Neural cell (in vitro differentiated cells): ENCODE data around the gene ZNF644. TPM values are rescaled to one million over a fixed set of nuclear protein-coding genes. Genes with fewer than 3 reads are reported as not detected.

Source experiments
- H2AFZ ChIP-seq: fragments of 200-600, 300-800 bp; sonication (generic), shearing (Covaris generic); 2 replicates; pipeline ENCODE4 v1.6.0; 2014; ENCODE audit warnings: low read depth, mild to moderate bottlenecking, antibody characterized with exemption, low read length, moderate library complexity
- H3F3A ChIP-seq: fragments of 200-600 bp; shearing (Covaris generic); 2 replicates; pipeline ENCODE4 v1.6.1; 2016; ENCODE audit warnings: mild to moderate bottlenecking, moderate library complexity, mixed read lengths, antibody characterized with exemption, low read length; ENCODE audit not compliant: insufficient read depth, poor library complexity, severe bottlenecking
- H3K27ac ChIP-seq: fragments of 200-600, 300-800 bp; sonication (generic), shearing (Covaris generic); 2 replicates; pipeline ENCODE4 v1.5.1; 2014; ENCODE audit warnings: mild to moderate bottlenecking, low read length, moderate library complexity
- H3K27me3 ChIP-seq: fragments of 300-800, 200-600 bp; sonication (generic), shearing (Covaris generic); 2 replicates; pipeline ENCODE4 v1.6.0; 2014; ENCODE audit warnings: mild to moderate bottlenecking, low read depth, low read length, moderate library complexity; ENCODE audit not compliant: insufficient read depth
- H3K36me3 ChIP-seq: fragments of 300-800, 200-600 bp; sonication (generic), shearing (Covaris generic); 2 replicates; pipeline ENCODE4 v1.5.1; 2014; ENCODE audit warnings: mild to moderate bottlenecking, antibody characterized with exemption, low read length, moderate library complexity; ENCODE audit not compliant: insufficient read depth
- H3K4me2 ChIP-seq: fragments of 300-800, 200-600 bp; sonication (generic), shearing (Covaris generic); 2 replicates; pipeline ENCODE4 v1.6.0; 2014; ENCODE audit warnings: mild to moderate bottlenecking, low read length
- H3K4me3 ChIP-seq: fragments of 300-800, 200-600 bp; sonication (generic), shearing (Covaris generic); 2 replicates; pipeline ENCODE4 v1.5.1; 2014; ENCODE audit warnings: mild to moderate bottlenecking, low read length, moderate library complexity
- H3K79me2 ChIP-seq: fragments of 200-600 bp; shearing (Covaris generic); replicated peaks from 2 replicates; pipeline ENCODE4 v1.6.0; 2014; ENCODE audit warnings: mild to moderate bottlenecking, low read length, moderate library complexity; ENCODE audit not compliant: insufficient read depth
- H3K9ac ChIP-seq: fragments of 300-800, 200-600 bp; sonication (generic), shearing (Covaris generic); 2 replicates; pipeline ENCODE4 v1.6.1; 2016; ENCODE audit warnings: mild to moderate bottlenecking, low read length, mixed read lengths
- H3K9me2 ChIP-seq: fragments of 200-600 bp; shearing (Covaris generic); 2 replicates; pipeline ENCODE4 v1.6.1; 2016; ENCODE audit warnings: mild to moderate bottlenecking, low read length, mixed read lengths; ENCODE audit not compliant: insufficient read depth
- H3K9me3 ChIP-seq: fragments of 200-600, 300-800 bp; sonication (generic), shearing (Covaris generic); 2 replicates; pipeline ENCODE4 v1.6.1; 2016; ENCODE audit warnings: mild to moderate bottlenecking, mixed run types, low read length, moderate library complexity, mixed read lengths
- H4K20me1 ChIP-seq: fragments of 200-600 bp; shearing (Covaris generic); 2 replicates; pipeline ENCODE4 v1.6.1; 2016; ENCODE audit warnings: mild to moderate bottlenecking, mixed run types; ENCODE audit not compliant: insufficient read depth
- EP300 ChIP-seq: fragments of 450-650 bp; conservative IDR thresholded peaks from 2 replicates; pipeline ENCODE4 v1.6.1; 2014; ENCODE audit warnings: antibody characterized with exemption, mild to moderate bottlenecking, moderate library complexity; ENCODE audit not compliant: poor library complexity, severe bottlenecking
- EZH2 ChIP-seq: fragments of 200-600, 300-800 bp; shearing (Covaris generic), sonication (generic); IDR thresholded peaks from 2 replicates; pipeline ENCODE4 v1.6.1; 2014; ENCODE audit warnings: antibody characterized with exemption, low read length, borderline replicate concordance, mild to moderate bottlenecking; ENCODE audit not compliant: insufficient read depth, poor library complexity, severe bottlenecking
- MXI1 ChIP-seq: fragments of 450-650 bp; conservative IDR thresholded peaks from 2 replicates; pipeline ENCODE4 v1.6.1; 2014; ENCODE audit warnings: antibody characterized with exemption, mild to moderate bottlenecking; ENCODE audit not compliant: poor library complexity, severe bottlenecking
- POLR2AphosphoS5 ChIP-seq: IDR thresholded peaks from 2 replicates; pipeline ENCODE4 v1.6.1; 2012
- RAD21 ChIP-seq: fragments of 450-650 bp; conservative IDR thresholded peaks from 2 replicates; pipeline ENCODE4 v1.6.1; 2014; ENCODE audit warnings: antibody characterized with exemption, mild to moderate bottlenecking, moderate library complexity
- REST ChIP-seq: IDR thresholded peaks from 2 replicates; pipeline ENCODE4 v1.6.1; 2012; ENCODE audit warnings: borderline replicate concordance
- SMC3 ChIP-seq: fragments of 450-650 bp; conservative IDR thresholded peaks from 2 replicates; pipeline ENCODE4 v1.6.1; 2014; ENCODE audit warnings: antibody characterized with exemption, mild to moderate bottlenecking, moderate library complexity; ENCODE audit not compliant: poor library complexity
- TAF1 ChIP-seq: IDR thresholded peaks from 2 replicates; pipeline ENCODE4 v1.6.1; 2012; ENCODE audit warnings: low read depth
- polyA plus RNA-seq: library from polyadenylated mRNA; depleted of rRNA; stranded (reverse); fragments of >200 nt; gene quantifications from 2 replicates; pipeline ENCODE4 v1.2.3, GENCODE V29; 2014
- TF ChIP-seq, protein P1 (sequence below): fragments of 450-650 bp; IDR thresholded peaks from 2 replicates; pipeline ENCODE4 v1.5.1; 2014; ENCODE audit warnings: antibody characterized with exemption, mild to moderate bottlenecking, moderate library complexity; ENCODE audit not compliant: poor library complexity, severe bottlenecking

Gene ZNF644
- polyA plus RNA-seq, 1 donor from 2014 or later: 71.7 TPM

DNA sequence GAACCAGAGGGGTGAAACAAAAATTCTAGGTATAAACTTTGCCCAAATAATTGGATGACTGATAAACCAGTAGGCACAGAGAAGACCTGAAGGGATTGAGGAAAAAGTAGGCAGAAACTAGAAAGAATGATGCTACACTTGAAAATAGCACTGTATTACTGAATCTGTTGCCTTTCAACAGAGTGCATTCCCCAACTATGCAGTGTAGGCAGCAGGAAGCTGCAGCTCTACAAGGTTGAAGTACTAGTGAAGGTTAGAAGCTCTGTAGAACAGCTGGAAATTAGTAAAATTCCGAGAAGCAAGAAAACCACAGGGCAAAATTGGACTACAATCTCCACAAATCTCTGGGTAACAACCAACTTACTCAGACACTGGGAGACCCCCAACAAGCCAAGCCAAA, 27.4 kb downstream of the ZNF644 start:
- no peaks in the 10 kb centered on the region for H4K20me1 ChIP-seq
- H3K9me3 ChIP-seq: peaks cover 7% of the 10 kb centered on the region
- no peaks in the 10 kb centered on the region for H3K9me2 ChIP-seq
- H3K27me3 ChIP-seq: no peaks in the 10 kb centered on the region
- H3K4me2 ChIP-seq: no peak overlapping the region
- no peaks in the 10 kb centered on the region for H3F3A ChIP-seq
- no peak overlapping the region for H3K4me3 ChIP-seq
- H2AFZ ChIP-seq: no peak overlapping the region
- H3K9ac ChIP-seq: no peak overlapping the region
- no peaks in the 10 kb centered on the region for H3K36me3 ChIP-seq
- no peak overlapping the region for H3K27ac ChIP-seq
- TF ChIP-seq TAF1 (no peak), EZH2 (no peak), SMC3 (no peak), EP300 (no peak), MXI1 (no peak), POLR2AphosphoS5 (no peak), RAD21 (no peak), REST (no peak)
- TF ChIP-seq, protein P1, sequence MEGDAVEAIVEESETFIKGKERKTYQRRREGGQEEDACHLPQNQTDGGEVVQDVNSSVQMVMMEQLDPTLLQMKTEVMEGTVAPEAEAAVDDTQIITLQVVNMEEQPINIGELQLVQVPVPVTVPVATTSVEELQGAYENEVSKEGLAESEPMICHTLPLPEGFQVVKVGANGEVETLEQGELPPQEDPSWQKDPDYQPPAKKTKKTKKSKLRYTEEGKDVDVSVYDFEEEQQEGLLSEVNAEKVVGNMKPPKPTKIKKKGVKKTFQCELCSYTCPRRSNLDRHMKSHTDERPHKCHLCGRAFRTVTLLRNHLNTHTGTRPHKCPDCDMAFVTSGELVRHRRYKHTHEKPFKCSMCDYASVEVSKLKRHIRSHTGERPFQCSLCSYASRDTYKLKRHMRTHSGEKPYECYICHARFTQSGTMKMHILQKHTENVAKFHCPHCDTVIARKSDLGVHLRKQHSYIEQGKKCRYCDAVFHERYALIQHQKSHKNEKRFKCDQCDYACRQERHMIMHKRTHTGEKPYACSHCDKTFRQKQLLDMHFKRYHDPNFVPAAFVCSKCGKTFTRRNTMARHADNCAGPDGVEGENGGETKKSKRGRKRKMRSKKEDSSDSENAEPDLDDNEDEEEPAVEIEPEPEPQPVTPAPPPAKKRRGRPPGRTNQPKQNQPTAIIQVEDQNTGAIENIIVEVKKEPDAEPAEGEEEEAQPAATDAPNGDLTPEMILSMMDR: no peak
- peaks cover 80% of the 10 kb centered on the region for H3K79me2 ChIP-seq

DNA sequence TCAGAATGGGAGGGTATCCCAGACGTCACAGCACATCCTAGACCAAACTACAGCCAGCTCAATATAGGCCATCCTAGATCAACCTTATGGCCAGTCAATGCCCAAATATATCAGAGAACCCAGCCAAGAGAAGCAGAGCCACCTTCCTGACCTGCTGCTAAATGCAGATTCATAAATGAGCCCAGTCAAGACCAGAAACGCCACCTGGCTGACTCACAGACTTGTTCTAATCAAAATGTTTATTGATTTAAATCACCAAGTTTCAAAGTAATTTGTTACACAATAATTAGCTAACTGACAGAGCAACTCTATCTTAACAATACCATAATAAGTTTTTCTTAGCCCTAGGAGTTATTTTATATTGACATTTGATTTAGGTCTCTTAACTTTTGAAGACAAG, 28.6 kb downstream of the ZNF644 start:
- no peak overlapping the region for H3K27ac ChIP-seq
- peaks cover 92% of the 10 kb centered on the region for H3K79me2 ChIP-seq
- H3K9me2 ChIP-seq: no peaks in the 10 kb centered on the region
- H3F3A ChIP-seq: no peaks in the 10 kb centered on the region
- no peak for TF ChIP-seq EZH2
- TF ChIP-seq, protein P1: no peak
- no peak for TF ChIP-seq MXI1
- TF ChIP-seq SMC3: no peak
- TF ChIP-seq REST: no peak
- TF ChIP-seq POLR2AphosphoS5: no peak
- no peak for TF ChIP-seq EP300
- no peak overlapping the region for H2AFZ ChIP-seq
- no peak overlapping the region for H3K4me2 ChIP-seq
- no peaks in the 10 kb centered on the region for H3K27me3 ChIP-seq
- H3K4me3 ChIP-seq: no peak overlapping the region
- peaks cover 7% of the 10 kb centered on the region for H3K9me3 ChIP-seq
- H4K20me1 ChIP-seq: no peaks in the 10 kb centered on the region
- no peaks in the 10 kb centered on the region for H3K36me3 ChIP-seq
- H3K9ac ChIP-seq: no peak overlapping the region
